BLaER1 (cell line): ENCODE data around the gene RGS3.
A peak's percentile ranks its signal among the peaks of the same experiment; 100 is the strongest.

Experiments used
- H3K27ac ChIP-seq: shearing (Covaris generic); formaldehyde crosslinking; 2 replicates; pipeline ENCODE4 v1.8.1; 2022
- H3K27me3 ChIP-seq: shearing (Covaris generic); formaldehyde crosslinking; 2 replicates; pipeline ENCODE4 v1.8.1; 2022
- H3K36me3 ChIP-seq: shearing (Covaris generic); formaldehyde crosslinking; 2 replicates; pipeline ENCODE4 v1.8.1; 2022
- H3K4me1 ChIP-seq: shearing (Covaris generic); formaldehyde crosslinking; 2 replicates; pipeline ENCODE4 v1.8.1; 2022
- H3K4me2 ChIP-seq: shearing (Covaris generic); formaldehyde crosslinking; 2 replicates; pipeline ENCODE4 v1.8.1; 2022
- H3K4me3 ChIP-seq: shearing (Covaris generic); formaldehyde crosslinking; 2 replicates; pipeline ENCODE4 v1.8.1; 2022
- H3K9ac ChIP-seq: shearing (Covaris generic); formaldehyde crosslinking; 2 replicates; pipeline ENCODE4 v1.8.1; 2022
- H3K9me3 ChIP-seq: shearing (Covaris generic); formaldehyde crosslinking; 2 replicates; pipeline ENCODE4 v1.8.1; 2022
- H4K20me1 ChIP-seq: shearing (Covaris generic); formaldehyde crosslinking; 2 replicates; pipeline ENCODE4 v1.8.1; 2022
- Cebpa-rat ChIP-seq: shearing (Covaris generic); IDR thresholded peaks from 2 replicates; pipeline ENCODE4 v1.8.1; 2022

RGS3 gene

DNA sequence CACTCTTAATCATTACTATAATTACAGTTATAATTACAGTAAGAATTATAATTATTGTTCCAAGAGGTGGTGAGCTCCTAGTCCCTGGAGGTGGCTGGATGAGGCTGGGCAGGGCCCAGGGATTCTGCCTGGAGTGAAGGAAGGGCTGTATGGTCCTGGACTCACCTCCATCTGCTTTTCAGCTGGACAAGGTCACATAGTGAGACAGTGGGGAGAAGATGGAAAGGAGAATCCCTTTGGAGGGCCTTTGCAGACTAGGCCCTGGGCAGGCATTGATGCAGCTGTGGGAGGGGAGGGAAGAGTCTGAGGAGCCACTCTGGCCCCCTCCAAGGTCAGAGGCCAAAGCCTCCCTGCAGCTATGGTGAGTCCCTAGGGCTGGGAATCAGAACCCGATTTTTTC is 125.4 kb downstream of the RGS3 start:
- peaks cover 90% of the 10 kb centered on the region for H3K4me1 ChIP-seq
- H4K20me1 ChIP-seq = no peaks in the 10 kb centered on the region
- no peak for TF ChIP-seq Cebpa-rat
- H3K36me3 ChIP-seq = peaks cover 12% of the 10 kb centered on the region; the same call in 1 of the 2 replicates
- H3K27me3 ChIP-seq = no peaks in the 10 kb centered on the region
- H3K9me3 ChIP-seq = no peaks in the 10 kb centered on the region
- peak overlapping the region; percentile 75 for H3K4me2 ChIP-seq
- H3K4me3 ChIP-seq = peak overlapping the region; percentile 32; the same call in 1 of the 2 replicates
- peak overlapping the region; percentile 72 for H3K27ac ChIP-seq
- peak overlapping the region; percentile 61 for H3K9ac ChIP-seq

DNA sequence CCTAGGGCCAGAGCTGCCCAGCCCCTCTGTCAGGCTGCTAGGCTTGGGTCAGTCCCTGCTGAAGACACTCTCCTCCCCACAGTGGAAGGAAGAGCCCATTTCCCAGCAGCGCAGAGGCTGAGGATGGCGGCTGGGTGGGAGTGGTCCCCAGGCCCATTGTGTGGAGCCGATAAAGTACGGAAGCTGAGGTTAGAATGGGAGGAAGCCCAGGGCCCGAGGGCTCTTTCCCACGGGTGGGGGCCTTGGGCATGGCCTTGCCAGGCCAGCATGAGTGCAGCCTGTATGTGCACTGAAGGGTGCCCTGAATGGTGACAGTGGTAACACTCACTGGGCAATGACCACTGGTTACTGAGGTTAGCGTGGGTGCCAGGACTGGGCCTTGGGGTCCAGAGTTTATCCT is 125.9 kb downstream of the RGS3 start:
- H4K20me1 ChIP-seq = no peaks in the 10 kb centered on the region
- peaks cover 90% of the 10 kb centered on the region for H3K4me1 ChIP-seq
- peak overlapping the region; percentile 75 for H3K4me2 ChIP-seq
- peak overlapping the region; percentile 61 for H3K9ac ChIP-seq
- peak overlapping the region; percentile 32; the same call in 1 of the 2 replicates for H3K4me3 ChIP-seq
- no peaks in the 10 kb centered on the region for H3K9me3 ChIP-seq
- peaks cover 7% of the 10 kb centered on the region; the same call in 1 of the 2 replicates for H3K36me3 ChIP-seq
- TF ChIP-seq Cebpa-rat = no peak
- no peaks in the 10 kb centered on the region for H3K27me3 ChIP-seq
- H3K27ac ChIP-seq = peak overlapping the region; percentile 72

DNA sequence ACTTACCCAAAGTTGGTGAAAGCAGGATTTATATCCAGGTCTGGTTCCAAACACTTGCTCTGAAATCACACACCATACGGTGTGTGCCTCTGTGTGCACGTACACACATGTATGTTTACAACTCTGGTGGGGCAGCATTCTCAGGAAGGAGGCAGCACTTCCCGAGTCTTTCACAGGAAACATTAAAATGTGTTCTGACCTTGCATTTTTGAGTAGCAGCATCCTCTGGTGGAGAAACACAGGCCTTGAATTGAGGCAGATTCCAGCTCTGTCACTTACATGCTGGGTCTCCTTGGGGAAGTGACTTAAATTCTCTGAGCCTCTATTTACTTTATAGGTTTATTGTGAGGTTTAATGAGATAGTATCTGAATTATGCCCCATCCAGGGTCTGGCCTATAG is 126.4 kb downstream of the RGS3 start:
- H4K20me1 ChIP-seq = no peaks in the 10 kb centered on the region
- H3K27me3 ChIP-seq = no peaks in the 10 kb centered on the region
- H3K4me3 ChIP-seq = peak overlapping the region; percentile 32; the same call in 1 of the 2 replicates
- peak overlapping the region; percentile 72 for H3K27ac ChIP-seq
- no peak for TF ChIP-seq Cebpa-rat
- H3K4me1 ChIP-seq = peaks cover 90% of the 10 kb centered on the region
- no peaks in the 10 kb centered on the region for H3K9me3 ChIP-seq
- peak overlapping the region; percentile 75 for H3K4me2 ChIP-seq
- H3K9ac ChIP-seq = peak overlapping the region; percentile 61
- 0 out of 2 replicates have a peak, but pooled peaks cover 2% of the 10 kb centered on the region for H3K36me3 ChIP-seq

DNA sequence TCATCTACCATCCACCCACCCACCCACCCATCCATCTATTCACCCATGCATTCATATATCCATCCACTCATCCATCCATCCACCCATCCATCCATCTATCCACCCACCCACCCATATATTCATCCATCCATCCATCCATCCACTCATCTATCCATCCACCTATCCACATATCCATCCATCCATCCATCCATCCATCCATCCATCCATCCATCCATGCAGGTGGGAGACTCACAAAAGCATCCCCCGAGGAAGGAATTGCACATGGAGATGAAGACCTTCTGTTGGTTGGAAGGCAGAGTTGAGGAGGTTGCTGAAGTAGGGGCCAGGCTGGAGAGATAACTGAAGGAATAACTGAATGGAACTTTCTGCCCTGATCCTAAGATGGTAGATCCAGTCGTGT is 126.9 kb downstream of the RGS3 start:
- Histone ChIP-seq H3K4me3 (no peak overlapping the region), H3K27ac (no peak overlapping the region), H3K4me1 (peaks cover 90% of the 10 kb centered on the region), H3K9me3 (no peaks in the 10 kb centered on the region), H3K9ac (no peak overlapping the region), H3K36me3 (peaks cover 3% of the 10 kb centered on the region), H3K27me3 (no peaks in the 10 kb centered on the region), H3K4me2 (no peak overlapping the region), H4K20me1 (no peaks in the 10 kb centered on the region)
- TF ChIP-seq Cebpa-rat = no peak

DNA sequence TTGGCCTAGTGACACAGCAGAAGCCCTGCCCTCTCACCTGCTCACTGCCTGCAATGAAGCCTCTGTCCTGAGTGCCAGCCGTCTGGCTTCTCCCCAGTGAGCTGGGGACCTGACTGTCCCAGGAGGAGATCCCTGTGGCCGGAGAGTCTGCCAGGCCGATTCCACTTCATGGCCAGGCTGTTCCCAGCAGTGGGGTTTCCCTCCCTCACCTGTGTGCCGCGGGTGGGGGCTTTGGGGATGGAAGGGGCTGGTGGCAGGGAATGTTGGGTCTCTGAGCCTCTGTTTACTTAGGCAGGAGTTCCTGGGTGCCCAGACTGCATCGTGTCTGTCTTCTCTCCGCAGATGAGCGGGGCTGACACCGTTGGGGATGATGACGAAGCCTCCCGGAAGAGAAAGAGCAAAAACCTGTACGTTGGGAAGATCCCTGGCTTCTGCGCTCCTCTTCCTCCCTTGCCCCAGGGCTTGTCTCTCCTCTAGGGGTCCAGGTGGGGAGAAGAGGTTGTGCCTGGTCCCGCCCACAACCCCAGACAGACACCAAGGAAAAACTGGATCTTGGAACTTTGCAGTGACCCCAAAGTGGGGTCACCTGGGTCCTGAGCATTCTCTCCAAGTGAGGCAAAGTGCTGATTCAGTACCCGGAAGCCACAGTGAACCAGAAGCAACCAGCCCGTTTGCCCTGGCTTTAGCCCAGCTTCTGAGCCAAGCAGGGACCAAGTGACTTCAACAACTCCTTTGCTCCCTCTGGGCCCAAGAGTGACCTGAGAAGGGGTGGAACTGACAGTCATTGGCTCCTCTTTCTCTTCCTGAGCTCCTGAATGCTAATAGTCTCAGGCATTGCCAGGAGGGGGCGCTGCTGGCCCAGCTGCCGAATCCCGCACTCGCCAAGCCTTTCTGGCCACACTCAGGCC is 127.7 kb downstream of the RGS3 start:
- H4K20me1 ChIP-seq = no peaks in the 10 kb centered on the region
- H3K27ac ChIP-seq = peak overlapping the region; percentile 51
- no peaks in the 10 kb centered on the region for H3K9me3 ChIP-seq
- H3K4me1 ChIP-seq = peaks cover 90% of the 10 kb centered on the region
- H3K36me3 ChIP-seq = peaks cover 12% of the 10 kb centered on the region
- H3K9ac ChIP-seq = peak overlapping the region; percentile 18; the same call in 1 of the 2 replicates
- no peak for TF ChIP-seq Cebpa-rat
- no peak overlapping the region for H3K4me3 ChIP-seq
- no peaks in the 10 kb centered on the region for H3K27me3 ChIP-seq
- H3K4me2 ChIP-seq = peak overlapping the region; percentile 99

- H3K27me3 ChIP-seq = no peaks in the 10 kb centered on the region
- H4K20me1 ChIP-seq = peaks cover 7% of the 10 kb centered on the region
- peaks cover 20% of the 10 kb centered on the region for H3K36me3 ChIP-seq
- H3K9me3 ChIP-seq = no peaks in the 10 kb centered on the region
- H3K27ac ChIP-seq = peak overlapping the region; percentile 89
- H3K4me2 ChIP-seq = peak overlapping the region; percentile 99
- no peak overlapping the region for H3K4me3 ChIP-seq
- peak overlapping the region; percentile 90; the same call in 1 of the 2 replicates for H3K9ac ChIP-seq
- no peak for TF ChIP-seq Cebpa-rat
- peaks cover 90% of the 10 kb centered on the region for H3K4me1 ChIP-seq
Observed at GRCh38 chr9:113591899-113592625, 128.5 kb downstream of the RGS3 start.

DNA sequence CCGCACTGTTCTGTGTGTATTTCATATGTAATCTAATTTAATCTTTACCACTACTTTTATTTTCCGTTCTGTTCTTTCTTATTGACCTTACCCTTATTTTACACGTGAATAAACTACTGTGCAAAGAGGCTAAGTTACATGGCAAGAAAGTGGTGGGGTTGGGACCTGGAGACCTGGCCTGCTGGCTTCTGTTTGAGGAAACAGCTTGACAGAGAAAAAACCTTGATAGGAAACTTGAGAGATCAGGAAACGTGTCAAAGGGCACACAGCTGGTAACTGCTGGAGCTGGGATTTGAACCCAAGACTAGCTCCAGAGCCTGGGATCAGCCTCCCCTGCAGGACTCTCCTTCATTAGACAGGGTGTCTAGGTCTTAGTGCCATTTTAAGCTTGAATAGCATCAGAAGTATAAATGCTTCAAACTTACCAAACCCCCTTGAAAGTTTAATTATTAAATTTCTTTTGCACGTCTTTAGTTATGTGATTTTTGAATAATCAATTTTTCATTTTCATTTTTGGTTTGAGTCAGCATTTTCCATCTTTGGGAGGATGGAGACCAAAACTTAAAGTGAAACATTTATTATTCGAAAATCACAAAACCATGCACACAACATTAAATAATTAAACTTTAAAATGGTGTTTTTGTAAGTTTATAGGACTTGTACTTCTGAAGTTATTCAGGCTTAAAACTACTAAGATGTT is 129.5 kb downstream of the RGS3 start:
- peak overlapping the region; percentile 99 for H3K4me2 ChIP-seq
- H3K9ac ChIP-seq = peak overlapping the region; percentile 90
- no peaks in the 10 kb centered on the region for H3K27me3 ChIP-seq
- TF ChIP-seq Cebpa-rat = no peak
- H3K27ac ChIP-seq = peak overlapping the region; percentile 89
- peaks cover 90% of the 10 kb centered on the region for H3K4me1 ChIP-seq
- H3K9me3 ChIP-seq = no peaks in the 10 kb centered on the region
- H4K20me1 ChIP-seq = peaks cover 15% of the 10 kb centered on the region
- H3K4me3 ChIP-seq = peak overlapping the region; percentile 77
- peaks cover 30% of the 10 kb centered on the region for H3K36me3 ChIP-seq

- peaks cover 15% of the 10 kb centered on the region for H4K20me1 ChIP-seq
- H3K9ac ChIP-seq = peak overlapping the region; percentile 90
- H3K27ac ChIP-seq = peak overlapping the region; percentile 89
- peak overlapping the region; percentile 77 for H3K4me3 ChIP-seq
- H3K27me3 ChIP-seq = no peaks in the 10 kb centered on the region
- H3K36me3 ChIP-seq = peaks cover 33% of the 10 kb centered on the region
- peaks cover 90% of the 10 kb centered on the region for H3K4me1 ChIP-seq
- TF ChIP-seq Cebpa-rat = no peak
- peak overlapping the region; percentile 99 for H3K4me2 ChIP-seq
- no peaks in the 10 kb centered on the region for H3K9me3 ChIP-seq
Observed at GRCh38 chr9:113593682-113594281, 130.3 kb downstream of the RGS3 start.
